T1000 (cell line): ENCODE measurements around the gene GPR15LG.
"Not testable (repeated sequence)": the region's sequence is repeated elsewhere in the genome, so short reads cannot be mapped to it uniquely, and the experiment has no call there.

Experiments
- DNase-seq: peaks from one replicate; lab custom pipeline; 2025; ENCODE audit warnings: mixed read lengths; lab: John Stamatoyannopoulos, UW

The GPR15LG gene

DNA sequence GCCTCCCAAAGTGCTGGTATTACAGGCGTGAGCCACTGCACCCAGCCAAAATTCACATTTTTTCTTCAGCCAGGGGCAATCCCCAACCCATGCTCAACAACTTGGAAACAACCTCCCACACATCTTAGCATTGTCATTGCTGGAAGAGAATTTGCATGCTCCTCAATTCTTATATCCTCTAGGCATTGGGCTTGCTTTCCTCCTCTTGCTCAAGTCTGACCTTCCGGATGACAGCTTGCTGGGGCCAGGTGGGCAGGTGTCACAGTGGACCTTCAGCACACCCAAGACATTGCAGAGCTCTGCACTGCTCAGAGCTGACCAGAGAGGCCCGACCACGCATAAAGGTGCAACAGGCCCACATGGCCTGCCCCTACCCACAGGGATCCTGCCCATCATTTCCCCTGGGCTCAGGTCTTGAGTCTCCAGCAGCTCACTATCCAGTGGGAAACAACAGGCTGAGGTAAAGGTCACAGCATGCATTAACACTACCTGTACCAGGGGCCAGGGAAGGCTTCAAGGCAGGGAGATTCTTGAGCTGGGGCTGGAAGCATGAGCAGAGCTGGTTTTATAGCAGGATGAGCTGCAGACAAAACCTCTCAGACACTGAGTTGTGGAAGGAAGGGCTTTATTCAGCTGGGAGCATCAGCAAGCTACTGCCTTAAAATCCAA lies 6.8 kb upstream of the GPR15LG start:
- no peak for DNase-seq

DNA sequence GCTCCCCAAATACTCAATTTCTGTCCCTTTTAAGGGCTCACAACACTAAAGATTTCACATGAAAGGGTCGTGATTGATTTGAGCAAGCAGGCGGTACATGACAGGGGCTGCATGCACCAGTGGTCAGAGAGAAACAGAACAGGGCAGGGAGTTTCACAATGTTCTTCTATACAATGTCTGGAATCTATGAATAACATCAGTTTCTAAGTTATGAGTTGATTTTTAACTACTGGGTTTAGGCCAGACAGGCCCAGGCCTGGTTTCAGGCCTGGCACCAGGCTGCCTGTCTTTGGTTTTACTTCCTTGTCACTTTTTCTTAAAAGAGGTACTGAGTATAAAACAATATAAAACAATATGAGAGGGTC lies 6.3 kb upstream of the GPR15LG start:
- not testable (repeated sequence) for DNase-seq

DNA sequence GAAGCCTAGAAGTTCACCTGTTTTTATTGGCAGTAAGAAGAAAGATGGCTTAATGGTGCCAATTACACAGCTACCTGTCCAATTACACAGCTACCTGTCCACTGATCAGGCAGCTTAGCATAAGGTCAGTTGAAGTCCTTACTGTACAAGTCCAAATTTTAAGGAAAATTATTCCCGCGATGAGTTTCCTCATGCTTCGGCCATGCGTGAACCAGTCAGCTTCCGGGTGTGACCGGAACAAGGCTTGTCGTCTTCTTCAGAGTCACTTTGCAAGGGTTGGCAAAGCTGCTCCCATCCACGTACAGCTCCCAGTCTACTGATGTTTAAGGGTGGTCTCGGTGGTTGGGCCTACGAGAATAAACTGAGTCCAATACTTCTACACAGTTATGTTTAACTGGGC lies 5.2 kb upstream of the GPR15LG start:
- DNase-seq: not testable (repeated sequence)

DNA sequence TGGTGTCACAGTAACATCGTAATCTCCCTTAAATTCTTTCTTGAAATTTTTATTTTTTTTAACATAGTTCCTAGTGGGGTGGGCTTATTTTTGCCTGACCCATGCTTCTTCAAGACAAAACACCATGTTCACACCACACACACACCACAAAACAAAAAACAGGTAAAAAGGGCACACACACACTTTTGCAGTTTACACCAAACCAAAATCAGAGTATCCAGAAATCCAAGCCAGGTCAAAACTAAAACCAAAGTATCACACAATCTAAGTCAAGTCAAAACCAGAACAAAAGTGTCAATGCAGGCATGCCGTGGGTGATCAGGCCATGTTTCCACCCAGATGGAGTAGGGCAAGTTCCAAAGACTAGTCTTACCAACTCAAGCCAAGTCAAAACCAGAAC lies 2.4 kb upstream of the GPR15LG start:
- DNase-seq: not testable (repeated sequence)

DNA sequence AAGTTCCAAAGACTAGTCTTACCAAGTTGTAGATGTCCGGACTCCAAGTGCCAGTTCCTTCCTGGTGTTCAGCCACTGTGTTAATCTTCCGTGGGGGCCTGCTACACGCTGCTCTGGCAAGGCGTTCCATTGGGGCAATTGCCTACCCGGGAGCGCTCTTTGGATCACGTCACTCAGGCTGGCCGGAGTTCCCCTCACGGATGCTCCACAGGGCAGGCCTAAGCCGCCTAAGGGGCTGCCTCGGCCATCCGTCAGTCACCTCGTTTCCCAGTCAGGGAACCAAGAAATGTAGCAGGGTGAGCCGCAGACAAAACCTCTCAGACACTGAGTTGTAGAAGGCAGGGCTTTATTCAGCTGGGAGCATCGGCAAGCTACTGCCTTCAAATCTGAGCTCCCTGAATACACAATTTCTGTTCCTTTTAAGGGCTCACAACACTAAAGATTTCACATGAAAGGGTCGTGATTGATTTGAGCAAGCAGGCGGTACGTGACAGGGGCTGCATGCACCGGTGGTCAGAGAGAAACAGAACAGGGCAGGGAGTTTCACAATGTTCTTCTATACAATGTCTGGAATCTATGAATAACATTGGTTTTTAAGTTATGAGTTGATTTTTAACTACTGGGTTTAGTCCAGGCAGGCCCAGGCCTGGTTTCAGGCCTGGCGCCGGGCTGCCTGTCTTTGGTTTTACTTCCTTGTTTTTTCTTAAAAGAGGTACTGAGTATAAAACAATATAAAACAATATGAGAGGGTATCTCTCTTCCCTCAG lies 1.7 kb upstream of the GPR15LG start:
- DNase-seq: not testable (repeated sequence)

DNA sequence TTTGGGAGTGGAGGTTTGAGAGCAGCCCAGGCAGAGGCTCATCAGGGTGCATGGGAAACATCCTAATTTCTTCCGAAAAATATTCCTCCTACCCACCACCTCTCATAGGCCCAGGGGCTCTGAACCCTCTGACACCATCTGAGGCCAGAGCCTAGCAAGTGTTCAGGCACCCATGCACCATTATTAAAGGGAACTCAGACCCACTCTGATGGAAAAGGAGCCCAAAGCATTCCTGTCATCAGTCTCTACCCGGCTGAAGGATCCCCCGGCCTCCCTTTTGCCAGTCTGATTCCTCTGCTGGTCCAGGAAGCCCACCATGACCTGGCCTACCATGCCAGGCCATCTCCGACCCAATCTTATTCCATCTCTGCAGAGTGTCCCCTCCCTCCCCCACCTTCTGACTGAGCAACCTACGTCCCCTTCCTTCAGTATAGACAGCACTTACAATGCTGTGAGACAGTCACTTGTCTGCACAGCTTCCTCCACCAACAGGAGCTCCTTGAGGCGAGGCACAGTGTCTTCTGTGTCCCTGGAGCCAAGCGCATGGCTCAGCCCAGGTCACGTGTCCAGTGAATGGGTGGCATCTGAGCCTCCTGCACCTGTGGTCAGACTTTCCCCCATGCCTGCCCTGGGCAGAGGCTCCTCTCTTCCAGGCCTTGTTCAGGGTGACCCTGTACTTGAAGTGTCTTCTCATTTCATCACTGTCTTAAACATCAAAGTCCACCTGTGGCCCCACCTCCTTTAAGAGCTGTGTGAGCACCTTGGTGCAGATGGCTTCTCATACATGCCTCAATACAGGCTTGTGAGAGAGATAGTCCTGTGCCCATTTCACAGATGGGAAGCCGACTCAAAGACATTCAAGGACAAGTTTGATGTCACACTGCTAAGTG lies 889 bp upstream of the GPR15LG start:
- DNase-seq: no peak

DNA sequence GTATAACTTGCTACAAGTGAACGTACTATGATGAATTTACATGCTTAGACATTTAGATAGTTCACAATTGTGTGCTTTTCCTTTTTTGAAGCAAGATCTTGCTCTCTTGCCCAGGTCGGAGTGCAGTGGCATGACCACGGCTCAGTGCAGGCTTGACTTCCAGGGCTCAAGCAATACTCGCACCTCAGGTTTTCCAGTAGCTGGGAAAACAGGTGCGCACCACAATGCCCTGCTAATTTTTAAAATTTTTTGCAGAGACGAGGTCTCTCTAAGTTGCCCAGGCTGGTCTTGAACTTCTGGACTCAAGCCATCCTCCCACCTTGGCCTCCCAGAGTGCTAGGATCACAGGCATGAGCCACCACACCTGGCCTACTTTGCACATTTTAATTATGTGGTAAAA lies 1.8 kb downstream of the GPR15LG start:
- DNase-seq: no peak

DNA sequence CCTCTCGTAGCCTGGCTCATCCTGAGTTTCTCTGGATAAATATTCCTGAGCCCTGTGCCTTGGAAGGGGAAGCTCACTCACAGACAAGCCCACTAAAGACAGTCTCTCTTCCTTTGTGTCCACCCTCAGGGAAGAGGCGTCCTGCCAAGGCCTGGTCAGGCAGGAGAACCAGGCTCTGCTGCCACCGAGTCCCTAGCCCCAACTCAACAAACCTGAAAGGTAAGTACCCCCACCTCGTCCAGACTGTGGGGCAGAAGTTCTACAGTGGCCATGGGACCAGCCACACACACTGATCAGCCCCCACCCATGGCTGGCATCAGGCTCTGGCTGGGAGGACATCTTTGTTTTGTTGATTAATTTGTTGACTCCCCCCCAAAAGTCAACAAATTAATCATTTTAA lies 2.8 kb downstream of the GPR15LG start:
- no peak for DNase-seq

DNA sequence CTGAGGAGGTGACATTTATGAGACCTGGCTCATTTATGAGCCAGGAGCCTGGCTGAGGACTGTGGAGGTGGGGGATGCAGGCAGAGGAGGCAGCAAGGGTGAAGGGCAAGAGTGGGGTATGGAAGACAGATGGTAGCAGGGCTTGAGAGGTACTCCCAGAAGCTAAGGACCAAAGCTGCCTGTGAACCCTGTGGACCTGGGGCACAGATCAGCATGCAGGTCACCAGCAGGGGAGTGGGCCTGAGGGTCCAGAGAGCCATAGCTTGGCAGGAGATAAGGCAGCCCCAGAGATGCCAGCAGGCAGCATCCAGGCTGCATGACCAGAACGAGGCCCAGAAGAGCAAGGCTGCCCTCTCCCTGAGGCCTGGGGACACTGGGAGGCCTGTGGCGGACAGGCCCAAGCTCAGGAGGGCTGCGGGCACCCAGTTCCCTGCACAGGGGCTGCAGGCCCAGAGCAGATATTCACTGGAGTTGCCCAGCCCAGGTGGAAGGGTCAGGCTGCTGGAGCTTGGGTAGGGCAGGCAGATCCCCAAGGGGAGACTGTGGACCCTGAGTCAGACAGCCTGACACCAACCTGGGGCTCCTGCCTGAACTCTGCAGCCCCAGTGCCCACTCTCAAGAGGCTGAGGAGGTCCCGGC lies 3.4 kb downstream of the GPR15LG start:
- no peak for DNase-seq

DNA sequence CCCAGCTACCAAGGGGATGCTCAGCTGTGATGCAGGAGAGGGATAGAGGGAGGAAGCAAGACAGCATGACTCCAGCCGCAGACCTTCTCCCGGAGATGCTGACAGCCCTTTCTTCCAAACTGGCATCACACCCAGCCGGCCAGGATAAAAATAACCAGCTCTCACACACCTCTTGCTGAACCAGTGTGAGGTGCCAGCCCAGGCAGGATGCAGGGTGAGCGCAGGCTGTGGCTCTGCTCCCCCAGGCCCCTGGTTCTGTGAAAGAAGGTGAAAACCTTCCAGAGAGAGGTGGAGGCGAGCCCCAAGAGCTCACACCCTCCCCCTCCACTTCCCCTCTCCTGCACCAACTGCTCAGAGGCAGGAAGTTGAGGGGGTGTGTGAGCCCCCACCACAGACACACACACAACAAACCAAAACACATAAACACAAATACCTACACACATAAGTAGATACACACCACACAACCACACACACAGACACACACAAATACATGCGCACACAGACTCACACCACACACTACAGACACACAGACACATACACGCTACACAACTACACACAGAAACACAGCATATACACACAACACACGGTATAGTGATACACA lies 4.0 kb downstream of the GPR15LG start:
- DNase-seq: no peak

DNA sequence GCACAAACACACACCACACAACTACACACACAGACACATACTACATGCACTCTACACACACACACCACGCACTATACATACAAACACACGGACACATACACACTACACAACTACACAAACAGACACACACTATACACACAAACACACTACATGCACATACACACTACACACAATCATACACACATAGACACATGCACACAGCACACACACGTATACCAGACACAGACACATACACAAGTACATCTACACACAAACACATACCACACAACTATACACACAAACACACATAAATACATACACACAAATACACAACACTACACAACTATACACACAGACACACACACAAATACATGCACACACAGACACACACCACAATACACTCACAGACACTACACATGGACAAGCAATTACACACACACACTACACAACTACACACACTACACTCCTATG lies 4.6 kb downstream of the GPR15LG start:
- no peak for DNase-seq

DNA sequence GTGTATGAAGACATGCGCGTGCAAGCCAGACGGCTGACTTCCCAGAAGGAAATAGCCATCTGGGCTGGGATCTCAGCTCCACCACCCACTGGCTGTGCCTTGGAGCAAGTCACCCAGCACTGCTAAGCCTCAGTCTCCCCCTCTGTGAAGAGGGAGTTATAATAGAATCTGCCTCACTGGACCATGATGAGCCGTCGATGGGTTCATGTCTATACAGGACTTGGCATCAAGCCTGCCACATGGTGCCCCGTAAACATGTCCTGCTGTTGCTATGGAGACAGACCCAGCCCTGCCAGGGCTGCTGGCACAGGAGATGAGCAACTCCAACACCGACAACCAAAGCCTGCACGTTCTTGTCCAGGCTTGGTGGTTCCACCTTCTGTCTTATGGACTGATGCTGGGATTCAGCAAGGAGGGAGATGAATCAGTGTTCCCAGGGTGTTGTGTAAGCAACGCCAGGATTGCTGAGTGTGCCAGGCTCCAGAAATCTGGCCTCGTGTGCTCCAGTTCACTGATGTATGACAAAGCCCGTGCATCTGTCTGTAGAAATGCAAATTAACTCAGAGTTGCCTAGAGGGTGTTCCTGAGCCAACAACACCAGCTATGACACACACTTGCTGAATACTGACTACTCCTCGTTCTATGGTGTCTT lies 5.6 kb downstream of the GPR15LG start:
- DNase-seq: no peak

DNA sequence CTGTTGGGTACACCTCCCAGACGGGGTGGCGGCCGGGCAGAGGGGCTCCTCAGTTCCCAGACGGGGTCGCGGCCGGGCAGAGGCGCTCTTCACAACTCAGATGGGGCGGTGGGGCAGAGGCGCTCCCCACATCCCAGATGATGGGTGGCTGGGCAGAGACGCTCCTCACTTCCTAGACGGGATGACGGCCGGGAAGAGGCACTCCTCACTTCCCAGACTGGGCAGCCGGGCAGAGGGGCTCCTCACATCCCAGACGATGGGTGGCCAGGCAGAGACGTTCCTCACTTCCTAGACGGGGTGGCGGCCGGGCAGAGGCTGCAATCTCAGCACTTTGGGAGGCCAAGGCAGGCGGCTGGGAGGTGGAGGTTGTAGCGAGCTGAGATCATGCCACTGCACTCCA lies 6.8 kb downstream of the GPR15LG start:
- DNase-seq: not testable (repeated sequence)

DNA sequence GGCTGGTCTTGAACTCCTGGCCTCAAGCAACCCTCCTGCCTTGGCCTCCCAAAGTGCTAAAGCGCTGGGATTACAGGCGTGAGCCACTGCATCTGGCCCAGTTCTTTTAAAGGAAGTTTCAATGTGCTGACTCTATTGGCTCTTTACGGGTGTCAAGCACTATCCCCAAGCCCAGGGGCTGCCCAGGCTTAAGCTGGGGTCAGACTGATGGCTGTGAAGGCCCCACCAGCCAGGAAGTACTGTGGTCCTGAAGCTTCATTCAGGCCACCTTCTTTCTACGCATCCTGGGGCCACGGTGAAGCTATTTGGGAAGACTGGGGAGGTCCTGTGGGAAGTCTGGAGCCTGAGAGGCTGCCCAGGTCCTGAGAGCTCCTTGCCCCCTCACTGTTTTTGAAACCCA lies 8.0 kb downstream of the GPR15LG start:
- DNase-seq: no peak

DNA sequence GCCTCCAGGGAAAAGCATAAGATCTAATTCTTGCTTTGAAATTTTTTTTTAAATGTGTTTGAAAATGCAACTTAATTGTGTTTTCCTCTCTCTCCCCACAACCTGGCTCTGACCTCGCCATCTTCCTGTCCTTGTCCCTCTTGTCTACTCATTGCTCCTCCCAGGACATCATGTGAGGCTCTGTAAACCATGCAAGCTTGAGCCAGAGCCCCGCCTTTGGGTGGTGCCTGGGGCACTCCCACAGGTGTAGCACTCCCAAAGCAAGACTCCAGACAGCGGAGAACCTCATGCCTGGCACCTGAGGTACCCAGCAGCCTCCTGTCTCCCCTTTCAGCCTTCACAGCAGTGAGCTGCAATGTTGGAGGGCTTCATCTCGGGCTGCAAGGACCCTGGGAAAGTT lies 10.9 kb downstream of the GPR15LG start:
- no peak for DNase-seq

DNA sequence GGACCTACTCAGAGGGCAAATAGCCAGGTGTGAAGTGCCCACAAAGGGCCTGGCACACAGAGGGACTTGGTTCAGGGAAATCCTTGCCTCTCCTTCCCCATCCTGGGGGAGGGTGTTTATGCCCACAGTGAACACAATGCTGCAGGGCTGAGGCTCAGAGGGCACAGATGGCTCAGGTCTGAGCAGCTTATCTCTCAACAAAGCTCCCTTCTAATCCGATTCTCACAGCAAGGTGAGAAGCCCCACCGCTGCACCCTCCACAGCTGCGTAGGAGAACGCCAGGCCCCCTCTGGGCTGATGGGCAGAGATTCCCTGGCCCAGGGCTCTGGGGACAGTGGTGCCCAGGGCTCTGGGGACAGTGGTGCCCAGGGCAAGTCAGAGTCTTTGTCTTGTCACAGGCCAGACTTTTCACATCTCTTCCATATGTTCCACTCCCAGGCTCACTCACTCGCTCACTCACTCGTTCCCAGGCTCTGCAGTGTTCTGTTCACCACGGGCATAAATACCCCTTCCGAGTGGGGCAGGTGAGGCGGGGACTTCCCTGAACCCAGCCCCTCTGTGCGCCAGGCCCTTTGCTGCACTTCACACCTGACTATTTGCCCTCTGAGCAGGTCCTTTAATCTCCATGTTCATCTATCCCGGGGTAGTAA lies 12.1 kb downstream of the GPR15LG start:
- DNase-seq: no peak

DNA sequence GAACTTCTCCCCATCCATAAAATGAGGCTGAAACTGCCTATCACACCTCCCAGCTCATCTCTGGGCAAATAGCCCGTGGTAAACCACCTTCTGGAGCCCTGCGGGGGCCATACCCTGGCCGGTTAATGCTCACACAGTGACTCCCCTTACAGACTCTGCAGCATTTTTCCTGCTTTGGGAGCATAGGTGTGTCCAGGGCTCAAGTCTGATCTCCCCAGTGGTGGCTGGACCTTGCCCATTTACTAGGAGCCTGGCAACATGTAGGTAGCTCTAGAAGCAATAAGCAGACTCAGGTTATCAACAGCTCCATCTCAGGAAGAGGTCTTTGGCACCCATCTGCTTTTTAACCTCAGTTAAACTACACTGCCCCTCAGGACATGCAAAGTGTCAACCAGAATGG lies 15.2 kb downstream of the GPR15LG start:
- DNase-seq: no peak

DNA sequence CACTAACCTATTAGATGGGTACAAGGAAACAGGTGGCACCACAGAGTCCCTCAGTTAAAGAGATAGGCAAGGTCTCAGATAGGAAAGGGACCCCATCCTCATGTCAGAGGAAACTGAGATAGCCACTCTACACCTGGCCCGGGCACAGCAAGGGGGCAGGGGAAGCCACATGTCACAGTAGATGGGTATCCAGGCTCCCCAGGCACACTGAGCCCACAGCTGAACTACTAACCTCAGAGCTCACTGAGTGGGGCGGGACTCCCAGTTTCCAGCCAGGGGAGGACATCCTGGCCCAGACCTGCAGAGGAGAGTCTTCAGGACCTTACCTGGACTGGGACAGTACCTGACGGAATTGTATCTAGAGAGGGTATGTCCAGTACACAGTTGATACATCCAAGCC lies 17.0 kb downstream of the GPR15LG start:
- DNase-seq: no peak

DNA sequence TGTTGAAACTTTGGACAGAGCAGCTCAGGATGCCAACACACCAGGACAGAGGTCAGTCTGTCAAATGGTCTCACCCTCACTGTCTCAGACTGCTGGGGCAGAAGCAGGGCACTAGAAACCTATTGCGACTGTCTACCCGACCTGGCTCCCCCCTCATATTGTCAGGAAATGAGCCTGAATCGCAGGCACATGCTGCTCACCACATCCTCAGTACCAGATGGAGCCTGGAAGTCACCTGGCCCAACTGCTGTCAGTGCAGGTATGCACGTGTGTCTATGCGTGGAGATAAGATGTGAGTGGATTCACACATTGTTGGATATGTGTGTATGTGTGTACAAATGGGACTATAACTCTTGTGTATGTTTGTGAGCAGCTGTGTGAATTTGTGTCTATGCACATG lies 17.5 kb downstream of the GPR15LG start:
- DNase-seq: no peak

DNA sequence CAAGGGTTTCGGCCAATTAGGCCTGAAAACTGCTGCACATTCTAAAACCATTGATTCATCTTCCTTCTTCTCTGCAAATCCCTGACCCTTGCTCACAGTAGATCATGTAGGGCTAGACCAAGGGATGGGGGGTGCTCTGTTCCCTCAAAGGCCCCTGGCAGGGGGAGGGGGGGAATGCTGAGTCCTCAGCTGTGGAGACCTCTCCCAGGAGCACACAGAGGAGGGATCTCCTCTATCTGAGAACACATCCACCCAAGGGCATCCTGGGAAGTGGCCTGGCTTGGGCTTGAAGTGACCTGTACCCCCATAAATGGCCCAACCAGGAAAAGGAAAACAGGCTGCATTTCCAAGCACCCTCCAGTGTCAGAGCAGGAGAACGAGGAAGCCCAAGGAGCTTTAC lies 19.7 kb downstream of the GPR15LG start:
- DNase-seq: no peak
